Ureter (tissue), 1 donor: ENCODE results near the gene CHMP3. TPM values are rescaled to one million over a fixed set of nuclear protein-coding genes. Genes with fewer than 3 reads are reported as not detected.
"Not testable (repeated sequence)": the region's sequence is repeated elsewhere in the genome, so short reads cannot be mapped to it uniquely, and the experiment has no call there.

Experiments
- DNase-seq: peaks from one replicate; pipeline ENCODE4 v3.0.0-alpha.2; 2020; ENCODE audit warnings: low spot score
- total RNA-seq: library from RNA; stranded (reverse); gene quantifications from one replicate; pipeline ENCODE4 v1.2.4, GENCODE V29; 2023
- donor health status: DM: yes; HTN: yes; CAD: no.

Gene CHMP3
- total RNA-seq, 1 donor from 2014 or later = 157 TPM

DNA sequence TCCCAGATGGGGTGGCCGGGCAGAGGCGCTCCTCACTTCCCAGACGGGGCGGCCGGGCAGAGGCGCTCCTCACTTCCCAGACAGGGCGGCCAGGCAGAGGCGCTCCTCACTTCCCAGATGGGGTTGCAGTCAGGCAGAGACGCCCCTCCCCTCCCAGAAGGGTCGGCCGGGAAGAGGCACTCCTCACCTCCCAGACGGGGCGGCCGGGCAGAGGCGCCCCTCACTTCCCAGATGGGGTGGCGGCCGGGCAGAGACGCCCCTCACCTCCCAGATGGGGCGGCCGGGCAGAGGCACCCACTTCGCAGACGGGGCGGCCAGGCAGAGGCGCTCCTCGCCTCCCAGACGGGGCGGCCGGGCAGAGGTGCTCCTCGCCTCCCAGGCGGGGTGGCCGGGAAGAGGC, 13.8 kb downstream of the CHMP3 start:
- DNase-seq = not testable (repeated sequence)

- not testable (repeated sequence) for DNase-seq
These were observed 14.3 kb downstream of the CHMP3 start for GRCh38 chr2:86548913-86549396.

- not testable (repeated sequence) for DNase-seq
These were observed 14.9 kb downstream of the CHMP3 start for GRCh38 chr2:86548165-86548912.

- DNase-seq = not testable (repeated sequence)
These were observed 17.8 kb downstream of the CHMP3 start for GRCh38 chr2:86545296-86545924.

- not testable (repeated sequence) for DNase-seq
These were observed 18.8 kb downstream of the CHMP3 start for GRCh38 chr2:86544278-86545099.

- DNase-seq = no peak
These were observed 19.4 kb downstream of the CHMP3 start for GRCh38 chr2:86543793-86544192.

DNA sequence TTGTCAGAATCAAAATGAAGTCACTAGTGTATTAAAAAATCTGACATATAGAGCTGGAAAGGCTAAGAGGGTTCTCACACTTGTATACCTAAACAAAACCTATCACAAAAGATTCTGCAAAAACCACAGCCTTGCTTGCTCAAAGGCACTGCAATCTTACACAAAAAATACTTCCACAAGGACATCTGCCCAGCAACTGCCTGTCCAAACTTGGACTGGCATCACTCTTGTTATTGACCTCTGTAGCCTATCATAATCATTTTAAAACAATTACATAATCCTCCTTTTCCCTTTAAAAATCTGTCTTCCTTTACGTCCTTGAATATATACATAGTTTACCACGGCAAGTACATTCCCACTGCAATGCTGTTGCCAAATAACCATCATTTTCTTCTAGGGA, 19.9 kb downstream of the CHMP3 start:
- DNase-seq = no peak

DNA sequence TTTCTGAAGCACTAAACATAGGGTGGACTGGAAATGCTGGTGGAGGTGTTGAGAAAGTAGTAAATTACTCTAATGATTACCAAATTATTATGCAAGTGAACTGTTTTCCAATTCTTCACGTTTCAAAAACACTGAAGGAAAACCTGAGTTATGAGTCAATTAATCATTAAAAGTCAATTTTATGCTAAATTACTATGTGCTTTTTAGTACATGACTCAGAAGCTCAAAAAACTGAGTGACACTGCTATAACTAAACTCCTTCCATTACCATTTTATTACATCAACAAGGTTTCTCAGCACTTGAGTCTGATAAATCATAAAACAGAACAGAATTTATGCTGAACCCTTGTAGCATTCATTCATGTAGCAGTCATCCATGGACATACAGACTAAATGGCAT, 20.4 kb downstream of the CHMP3 start:
- no peak for DNase-seq

- DNase-seq = no peak
These were observed 21.9 kb downstream of the CHMP3 start for GRCh38 chr2:86541334-86541733.

GRCh38 chr2:86533589-86533988, 29.7 kb downstream of the CHMP3 start:
- no peak for DNase-seq

DNA sequence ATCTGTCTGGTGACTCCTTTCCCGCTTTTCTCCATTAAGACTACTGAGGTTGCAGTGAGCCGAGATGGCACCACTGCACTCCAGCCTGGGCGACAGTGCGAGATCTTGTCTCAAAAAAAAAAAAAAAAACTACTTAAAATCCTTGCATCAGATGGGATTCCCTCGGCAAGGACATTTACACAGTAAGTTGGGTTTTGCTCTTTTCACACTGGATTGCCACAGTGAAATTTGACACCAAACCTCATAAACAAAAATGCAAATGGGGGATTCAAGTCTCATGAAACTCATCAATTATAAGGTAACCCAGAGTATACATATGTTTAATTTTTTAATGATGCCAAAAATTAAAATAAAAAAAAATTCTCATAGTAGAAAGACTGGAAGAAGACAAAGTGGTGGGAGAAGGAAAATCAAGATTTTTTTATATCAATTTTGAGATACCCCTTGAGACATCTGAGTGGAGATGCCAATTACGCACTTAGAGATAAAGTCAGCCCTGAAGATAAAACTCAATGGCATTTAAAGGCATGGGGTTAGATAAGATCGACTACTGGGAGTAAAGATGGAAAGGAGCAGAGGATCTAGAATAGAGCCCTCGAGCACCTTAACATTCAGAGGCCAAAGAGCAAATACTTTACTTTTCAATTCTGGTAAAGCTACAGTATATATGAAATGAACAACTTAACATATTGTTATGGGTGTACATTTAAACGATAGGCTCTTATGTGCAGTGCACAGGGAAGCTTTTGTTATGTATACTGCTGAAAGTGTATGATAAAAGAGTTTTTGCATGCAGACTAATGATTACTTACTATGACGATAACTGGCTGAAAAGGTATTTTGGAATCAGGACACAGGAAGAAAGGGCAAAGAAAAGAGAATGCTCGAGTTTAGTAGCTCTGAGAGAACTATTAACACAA, 37.6 kb downstream of the CHMP3 start:
- DNase-seq = no peak

- DNase-seq = no peak
These were observed 39.8 kb downstream of the CHMP3 start for GRCh38 chr2:86523491-86523890.

DNA sequence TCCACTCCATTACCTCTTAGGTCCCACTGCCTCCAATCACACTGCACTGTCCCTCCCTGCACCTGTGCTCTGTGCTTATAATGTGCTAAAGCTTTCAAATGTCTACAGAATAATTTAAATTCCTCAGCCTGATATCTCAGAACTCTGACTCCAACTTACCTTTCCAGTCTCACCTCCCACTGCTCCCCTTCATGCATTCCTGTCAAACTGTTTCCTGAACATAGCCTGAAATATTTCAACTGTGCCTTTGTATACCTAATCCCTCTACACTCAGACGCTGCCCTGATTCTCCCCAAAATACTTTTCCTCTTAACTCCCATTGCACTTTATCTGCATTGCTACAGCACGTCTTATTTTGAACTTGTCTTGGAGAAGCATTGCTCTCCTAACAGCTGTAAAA, 40.5 kb downstream of the CHMP3 start:
- DNase-seq = no peak

GRCh38 chr2:86521922-86522321, 41.3 kb downstream of the CHMP3 start:
- DNase-seq = no peak

DNA sequence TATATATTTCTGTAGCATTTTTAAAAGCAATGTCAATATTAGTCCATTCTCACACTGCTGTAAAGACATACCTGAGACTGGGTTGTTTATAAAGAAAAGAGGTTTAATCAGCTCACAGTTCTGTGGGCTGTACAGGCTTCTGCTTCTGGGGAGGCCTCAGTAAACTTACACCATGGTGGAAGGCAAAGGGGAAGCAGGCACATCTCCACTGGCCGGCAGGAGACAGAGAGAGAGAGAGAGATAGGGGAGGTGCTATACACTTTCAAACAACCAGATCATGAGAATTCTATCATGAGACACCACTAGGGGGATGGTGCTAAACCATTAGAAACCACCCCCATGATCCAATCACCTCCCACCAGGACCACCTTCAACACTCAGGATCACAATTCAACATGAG, 43.1 kb downstream of the CHMP3 start:
- DNase-seq = no peak

GRCh38 chr2:86519349-86519748, 43.9 kb downstream of the CHMP3 start:
- DNase-seq = no peak

GRCh38 chr2:86518481-86518880, 44.8 kb downstream of the CHMP3 start:
- no peak for DNase-seq

DNA sequence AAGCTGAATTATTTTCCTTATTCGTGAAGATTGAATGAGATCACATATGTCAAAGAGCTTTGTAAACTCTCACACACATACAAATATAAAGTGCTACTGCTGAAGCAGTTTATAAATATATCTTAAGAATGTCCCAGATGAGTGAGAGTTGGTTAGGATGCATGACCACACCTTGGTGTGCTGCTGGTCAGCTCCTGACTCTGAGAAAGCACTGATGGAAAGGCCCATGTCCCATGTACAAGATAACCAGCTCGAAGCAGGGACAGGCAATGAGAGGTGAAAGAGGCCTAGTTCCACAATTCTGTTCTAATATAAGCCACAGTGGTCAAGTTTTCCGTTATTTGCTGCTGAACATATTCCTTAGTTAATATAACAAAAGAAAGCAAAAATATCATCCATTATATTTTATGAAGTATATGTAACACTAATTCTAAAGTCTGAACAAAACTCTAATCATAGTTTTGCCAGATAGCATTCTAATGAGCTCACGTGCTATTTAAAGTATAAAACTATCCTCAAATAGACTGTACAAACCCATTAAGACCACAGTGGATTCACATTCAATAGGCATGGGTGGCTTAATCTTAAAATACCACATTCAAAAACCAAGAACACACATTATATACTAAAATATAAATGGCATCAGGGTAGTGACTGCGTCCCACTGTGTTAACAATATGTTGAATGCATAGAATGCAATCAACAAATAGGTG, 49.1 kb downstream of the CHMP3 start:
- DNase-seq = no peak

DNA sequence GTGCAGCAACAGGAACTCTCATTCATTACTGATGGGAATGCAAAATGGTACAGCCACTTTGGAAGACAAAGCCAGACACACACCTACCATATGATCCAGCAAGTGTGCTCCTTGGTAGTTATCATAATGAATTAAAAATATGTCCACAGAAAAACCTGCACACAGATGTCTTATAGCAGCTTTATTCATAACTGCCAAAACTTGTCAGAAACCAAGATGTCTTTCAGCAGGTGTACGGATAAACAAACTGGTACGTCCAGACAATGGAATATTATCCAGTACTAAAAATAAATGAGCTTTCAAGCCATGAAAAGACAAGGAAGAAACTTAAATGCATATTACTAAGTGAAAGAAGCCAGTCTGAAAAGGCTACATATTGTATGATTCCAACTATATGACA, 50.4 kb downstream of the CHMP3 start:
- no peak for DNase-seq

DNA sequence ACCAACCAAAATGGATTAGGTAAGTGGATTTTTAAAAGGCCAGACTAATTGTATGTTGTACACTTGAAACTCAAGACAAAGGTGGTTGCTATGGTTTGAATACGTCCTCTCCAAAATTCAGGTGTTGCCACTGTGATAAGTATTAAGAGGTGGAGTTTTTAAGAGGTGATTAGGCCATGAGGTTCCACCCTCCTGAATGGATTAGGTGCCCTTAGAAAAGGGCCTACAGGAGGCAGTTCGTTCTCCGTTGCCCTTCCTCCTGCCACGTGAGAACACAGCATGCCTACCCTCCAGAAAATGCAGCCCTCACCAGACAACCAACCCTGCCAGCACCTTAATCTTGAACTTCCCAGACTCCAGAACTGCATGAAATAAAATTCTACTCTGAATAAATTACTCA, 51.2 kb downstream of the CHMP3 start:
- DNase-seq = no peak

GRCh38 chr2:86510436-86510933, 52.8 kb downstream of the CHMP3 start:
- no peak for DNase-seq
